ENCODE data around the gene GNB1.
"Not testable (repeated sequence)": the region's sequence is repeated elsewhere in the genome, so short reads cannot be mapped to it uniquely, and the experiment has no call there.

GNB1 gene

DNA sequence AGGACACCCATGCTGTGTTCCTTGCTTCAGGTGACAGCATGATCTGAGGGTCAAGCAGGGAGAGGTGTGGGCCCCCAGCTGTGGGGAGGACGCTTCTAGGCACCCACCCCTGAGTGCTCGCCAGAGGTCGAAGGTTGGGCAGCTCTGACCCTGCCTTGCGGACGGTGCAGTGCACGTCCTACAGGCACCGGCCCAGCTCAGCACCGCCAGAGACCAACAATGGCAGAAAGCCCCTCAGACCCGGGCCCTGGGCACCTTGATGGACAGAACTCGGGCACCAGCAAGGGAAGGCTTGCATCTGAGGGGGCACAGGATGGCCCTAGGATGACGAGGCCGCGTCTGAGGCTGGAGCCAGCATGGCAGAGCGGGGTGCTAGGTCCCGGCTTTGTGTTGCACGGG lies 137.3 kb downstream of the GNB1 start:
- H3K36me3 ChIP-seq (ENCODE audit: low read length) = no peaks in the 10 kb centered on the region
- no peaks in the 10 kb centered on the region for H3K27me3 ChIP-seq (ENCODE audit: low read length)
- peaks cover 5% of the 10 kb centered on the region; the same call in 1 of the 2 replicates for H3F3A ChIP-seq (ENCODE audit: insufficient read depth)
- H2AFZ ChIP-seq (ENCODE audit: low read depth, low read length, severe bottlenecking) = no peak overlapping the region
- no peak overlapping the region for H3K27ac ChIP-seq (ENCODE audit: low read depth, low read length)
- H3K9me3 ChIP-seq (ENCODE audit: insufficient read depth, low read length) = no peaks in the 10 kb centered on the region
- H3K79me2 ChIP-seq (ENCODE audit: insufficient read depth, low read length) = peaks cover 9% of the 10 kb centered on the region; the same call in 1 of the 2 replicates
- H3K4me3 ChIP-seq (ENCODE audit: insufficient read depth, low read length, poor library complexity, severe bottlenecking) = no peak overlapping the region
- no peak overlapping the region for H3K4me2 ChIP-seq (ENCODE audit: low read depth, low read length, poor library complexity, severe bottlenecking)
- H3K9ac ChIP-seq (ENCODE audit: low read length) = no peak overlapping the region
- no peaks in the 10 kb centered on the region for H3K9me2 ChIP-seq (replicated peaks; ENCODE audit: insufficient read depth, low read length)
- no peaks in the 10 kb centered on the region for H4K20me1 ChIP-seq (ENCODE audit: low read depth, low read length)
- no peak for TF ChIP-seq EZH2phosphoT487 (conservative IDR thresholded peaks at IDR 0.05; ENCODE audit: low read length)
- TF ChIP-seq, protein P1, sequence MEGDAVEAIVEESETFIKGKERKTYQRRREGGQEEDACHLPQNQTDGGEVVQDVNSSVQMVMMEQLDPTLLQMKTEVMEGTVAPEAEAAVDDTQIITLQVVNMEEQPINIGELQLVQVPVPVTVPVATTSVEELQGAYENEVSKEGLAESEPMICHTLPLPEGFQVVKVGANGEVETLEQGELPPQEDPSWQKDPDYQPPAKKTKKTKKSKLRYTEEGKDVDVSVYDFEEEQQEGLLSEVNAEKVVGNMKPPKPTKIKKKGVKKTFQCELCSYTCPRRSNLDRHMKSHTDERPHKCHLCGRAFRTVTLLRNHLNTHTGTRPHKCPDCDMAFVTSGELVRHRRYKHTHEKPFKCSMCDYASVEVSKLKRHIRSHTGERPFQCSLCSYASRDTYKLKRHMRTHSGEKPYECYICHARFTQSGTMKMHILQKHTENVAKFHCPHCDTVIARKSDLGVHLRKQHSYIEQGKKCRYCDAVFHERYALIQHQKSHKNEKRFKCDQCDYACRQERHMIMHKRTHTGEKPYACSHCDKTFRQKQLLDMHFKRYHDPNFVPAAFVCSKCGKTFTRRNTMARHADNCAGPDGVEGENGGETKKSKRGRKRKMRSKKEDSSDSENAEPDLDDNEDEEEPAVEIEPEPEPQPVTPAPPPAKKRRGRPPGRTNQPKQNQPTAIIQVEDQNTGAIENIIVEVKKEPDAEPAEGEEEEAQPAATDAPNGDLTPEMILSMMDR (IDR thresholded peaks at IDR 0.05; ENCODE audit: insufficient read depth, low read length, poor library complexity, severe bottlenecking) = no peak

GRCh38 chr1:1752636-1753606 lies 138.0 kb downstream of the GNB1 start:
- H2AFZ ChIP-seq (ENCODE audit: low read depth, low read length, severe bottlenecking) = no peak overlapping the region
- H3K9me3 ChIP-seq (ENCODE audit: insufficient read depth, low read length) = no peaks in the 10 kb centered on the region
- H3K79me2 ChIP-seq (ENCODE audit: insufficient read depth, low read length) = peaks cover 2% of the 10 kb centered on the region; the same call in 1 of the 2 replicates
- no peaks in the 10 kb centered on the region for H3K9me2 ChIP-seq (replicated peaks; ENCODE audit: insufficient read depth, low read length)
- H3K36me3 ChIP-seq (ENCODE audit: low read length) = no peaks in the 10 kb centered on the region
- peaks cover 5% of the 10 kb centered on the region; the same call in 1 of the 2 replicates for H3F3A ChIP-seq (ENCODE audit: insufficient read depth)
- H3K27ac ChIP-seq (ENCODE audit: low read depth, low read length) = no peak overlapping the region
- H3K27me3 ChIP-seq (ENCODE audit: low read length) = no peaks in the 10 kb centered on the region
- no peak overlapping the region for H3K9ac ChIP-seq (ENCODE audit: low read length)
- H3K4me2 ChIP-seq (ENCODE audit: low read depth, low read length, poor library complexity, severe bottlenecking) = no peak overlapping the region
- no peak for TF ChIP-seq EZH2phosphoT487 (conservative IDR thresholded peaks at IDR 0.05; ENCODE audit: low read length)
- TF ChIP-seq, protein P1 (IDR thresholded peaks at IDR 0.05; ENCODE audit: insufficient read depth, low read length, poor library complexity, severe bottlenecking) = no peak
- H3K4me3 ChIP-seq (ENCODE audit: insufficient read depth, low read length, poor library complexity, severe bottlenecking) = no peak overlapping the region
- H4K20me1 ChIP-seq (ENCODE audit: low read depth, low read length) = no peaks in the 10 kb centered on the region

- Histone ChIP-seq H3K4me3 (ENCODE audit: insufficient read depth, low read length, poor library complexity, severe bottlenecking) (no peak overlapping the region), H2AFZ (ENCODE audit: low read depth, low read length, severe bottlenecking) (no peak overlapping the region), H3K27me3 (ENCODE audit: low read length) (no peaks in the 10 kb centered on the region), H3K9me3 (ENCODE audit: insufficient read depth, low read length) (no peaks in the 10 kb centered on the region), H3K36me3 (ENCODE audit: low read length) (no peaks in the 10 kb centered on the region), H3K9me2 (replicated peaks; ENCODE audit: insufficient read depth, low read length) (no peaks in the 10 kb centered on the region), H3K9ac (ENCODE audit: low read length) (no peak overlapping the region), H4K20me1 (ENCODE audit: low read depth, low read length) (no peaks in the 10 kb centered on the region), H3K27ac (ENCODE audit: low read depth, low read length) (no peak overlapping the region), H3K79me2 (ENCODE audit: insufficient read depth, low read length) (no peaks in the 10 kb centered on the region), H3K4me2 (ENCODE audit: low read depth, low read length, poor library complexity, severe bottlenecking) (no peak overlapping the region), H3F3A (ENCODE audit: insufficient read depth) (peaks cover 5% of the 10 kb centered on the region; the same call in 1 of the 2 replicates)
- TF ChIP-seq, protein P1 (IDR thresholded peaks at IDR 0.05; ENCODE audit: insufficient read depth, low read length, poor library complexity, severe bottlenecking) = no peak
- no peak for TF ChIP-seq EZH2phosphoT487 (conservative IDR thresholded peaks at IDR 0.05; ENCODE audit: low read length)
Measured at GRCh38 chr1:1752190-1752589, 138.7 kb downstream of the GNB1 start.

DNA sequence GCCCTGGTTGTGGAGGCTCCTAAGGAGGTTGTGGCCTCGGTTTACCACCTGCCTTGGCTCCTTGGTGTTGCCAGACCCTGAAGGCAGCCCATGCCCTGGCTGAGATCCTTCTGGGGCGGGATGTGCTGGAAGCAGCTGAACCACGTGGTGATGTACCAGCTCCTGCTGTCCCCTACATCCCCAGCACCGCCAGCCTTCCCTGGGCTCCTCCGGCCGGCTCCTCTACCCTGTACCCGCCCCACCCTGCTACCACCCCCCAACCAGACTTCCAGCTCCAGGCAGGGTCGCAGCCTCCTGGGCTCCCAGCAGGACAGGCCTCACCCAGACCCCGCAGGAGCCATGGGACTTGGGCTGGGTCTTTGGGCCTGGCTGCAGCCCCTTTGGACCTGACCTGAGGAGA lies 140.9 kb downstream of the GNB1 start:
- H3K27me3 ChIP-seq (ENCODE audit: low read length); H3K9me3 ChIP-seq (ENCODE audit: insufficient read depth, low read length); H3K4me3 ChIP-seq (ENCODE audit: insufficient read depth, low read length, poor library complexity, severe bottlenecking); H3K36me3 ChIP-seq (ENCODE audit: low read length); H3K27ac ChIP-seq (ENCODE audit: low read depth, low read length); H2AFZ ChIP-seq (ENCODE audit: low read depth, low read length, severe bottlenecking); H3K79me2 ChIP-seq (ENCODE audit: insufficient read depth, low read length); H3K4me2 ChIP-seq (ENCODE audit: low read depth, low read length, poor library complexity, severe bottlenecking); H4K20me1 ChIP-seq (ENCODE audit: low read depth, low read length); H3F3A ChIP-seq (ENCODE audit: insufficient read depth); H3K9me2 ChIP-seq (replicated peaks; ENCODE audit: insufficient read depth, low read length); H3K9ac ChIP-seq (ENCODE audit: low read length): not testable (repeated sequence)

Data from SU-DHL-6 (cell line).